ENCODE measurements around the gene PHF20. TPM values are rescaled to one million over a fixed set of nuclear protein-coding genes. Genes with fewer than 3 reads are reported as not detected.

PHF20 gene
- total RNA-seq, 1 donor from 2014 or later, result 37.6 TPM

- peaks cover 12% of the 10 kb centered on the region for H3K36me3 Mint-ChIP-seq
- TF ChIP-seq, protein P1, sequence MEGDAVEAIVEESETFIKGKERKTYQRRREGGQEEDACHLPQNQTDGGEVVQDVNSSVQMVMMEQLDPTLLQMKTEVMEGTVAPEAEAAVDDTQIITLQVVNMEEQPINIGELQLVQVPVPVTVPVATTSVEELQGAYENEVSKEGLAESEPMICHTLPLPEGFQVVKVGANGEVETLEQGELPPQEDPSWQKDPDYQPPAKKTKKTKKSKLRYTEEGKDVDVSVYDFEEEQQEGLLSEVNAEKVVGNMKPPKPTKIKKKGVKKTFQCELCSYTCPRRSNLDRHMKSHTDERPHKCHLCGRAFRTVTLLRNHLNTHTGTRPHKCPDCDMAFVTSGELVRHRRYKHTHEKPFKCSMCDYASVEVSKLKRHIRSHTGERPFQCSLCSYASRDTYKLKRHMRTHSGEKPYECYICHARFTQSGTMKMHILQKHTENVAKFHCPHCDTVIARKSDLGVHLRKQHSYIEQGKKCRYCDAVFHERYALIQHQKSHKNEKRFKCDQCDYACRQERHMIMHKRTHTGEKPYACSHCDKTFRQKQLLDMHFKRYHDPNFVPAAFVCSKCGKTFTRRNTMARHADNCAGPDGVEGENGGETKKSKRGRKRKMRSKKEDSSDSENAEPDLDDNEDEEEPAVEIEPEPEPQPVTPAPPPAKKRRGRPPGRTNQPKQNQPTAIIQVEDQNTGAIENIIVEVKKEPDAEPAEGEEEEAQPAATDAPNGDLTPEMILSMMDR (conservative IDR thresholded peaks at IDR 0.05), result no peak
- H3K4me3 Mint-ChIP-seq, result no peak overlapping the region
- H3K27ac Mint-ChIP-seq, result no peak overlapping the region
- H3K9me3 Mint-ChIP-seq, result no peaks in the 10 kb centered on the region
- no peak for DNase-seq (ENCODE audit: extremely low spot score, unreplicated experiment)
- no peaks in the 10 kb centered on the region for H3K4me1 Mint-ChIP-seq (ENCODE audit: unreplicated experiment)
- no peaks in the 10 kb centered on the region for H3K27me3 Mint-ChIP-seq
These were observed 148.7 kb downstream of the PHF20 start for GRCh38 chr20:35920523-35920922.

DNA sequence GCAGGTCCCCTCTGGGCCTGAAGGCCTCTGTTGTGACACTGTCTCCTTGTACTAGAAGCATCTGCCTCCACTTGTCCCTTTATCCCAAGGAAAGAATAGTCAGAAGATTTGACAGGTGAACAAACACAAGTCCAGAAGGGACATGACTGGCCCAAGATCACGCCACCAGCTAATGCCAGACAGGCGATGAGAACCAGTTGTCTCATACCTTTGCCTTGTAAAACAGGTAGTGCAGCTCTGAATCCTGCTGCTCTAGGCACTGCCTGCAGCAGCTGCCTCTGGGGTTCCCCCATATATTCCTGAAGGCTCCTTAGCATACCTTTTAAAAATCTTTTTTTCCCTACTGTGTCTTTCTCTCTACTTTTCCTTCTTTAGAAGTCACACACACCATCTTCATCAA is 157.5 kb downstream of the PHF20 start:
- Mint-ChIP-seq H3K36me3 (peaks cover 39% of the 10 kb centered on the region), H3K9me3 (no peaks in the 10 kb centered on the region), H3K27me3 (no peaks in the 10 kb centered on the region), H3K4me1 (ENCODE audit: unreplicated experiment) (no peaks in the 10 kb centered on the region), H3K27ac (no peak overlapping the region), H3K4me3 (no peak overlapping the region)
- TF ChIP-seq, protein P1 (conservative IDR thresholded peaks at IDR 0.05), result no peak
- DNase-seq (ENCODE audit: extremely low spot score, unreplicated experiment), result no peak

DNA sequence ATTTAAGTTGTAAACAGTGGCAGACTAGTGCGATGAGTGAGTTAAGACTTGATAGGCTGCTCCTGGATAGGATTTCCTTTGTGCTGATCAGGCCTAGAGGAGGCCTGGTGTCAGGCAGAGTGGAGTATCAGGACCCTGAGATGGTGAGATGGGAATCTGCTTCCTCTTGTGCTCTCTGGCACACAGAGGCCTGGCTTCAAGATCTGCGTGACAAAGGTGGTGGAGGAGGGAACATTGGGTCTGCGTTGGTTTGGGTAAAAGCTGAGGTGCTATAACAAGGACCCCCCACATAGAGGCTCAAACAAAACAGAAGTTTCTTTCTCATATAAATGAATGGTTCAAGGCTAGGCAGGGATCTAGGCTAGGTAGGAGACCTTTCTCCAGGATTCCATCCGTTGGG is 162.2 kb downstream of the PHF20 start:
- DNase-seq (ENCODE audit: extremely low spot score, unreplicated experiment), result no peak
- TF ChIP-seq, protein P1 (conservative IDR thresholded peaks at IDR 0.05), result no peak
- Mint-ChIP-seq H3K27ac (no peak overlapping the region), H3K27me3 (no peaks in the 10 kb centered on the region), H3K9me3 (no peaks in the 10 kb centered on the region), H3K36me3 (peaks cover 30% of the 10 kb centered on the region), H3K4me1 (ENCODE audit: unreplicated experiment) (no peaks in the 10 kb centered on the region), H3K4me3 (no peak overlapping the region)

- H3K4me1 Mint-ChIP-seq (ENCODE audit: unreplicated experiment), result no peaks in the 10 kb centered on the region
- no peaks in the 10 kb centered on the region for H3K9me3 Mint-ChIP-seq
- no peak overlapping the region for H3K27ac Mint-ChIP-seq
- TF ChIP-seq, protein P1 (conservative IDR thresholded peaks at IDR 0.05), result no peak
- H3K36me3 Mint-ChIP-seq, result peaks cover 10% of the 10 kb centered on the region
- H3K4me3 Mint-ChIP-seq, result no peak overlapping the region
- H3K27me3 Mint-ChIP-seq, result no peaks in the 10 kb centered on the region
- no peak for DNase-seq (ENCODE audit: extremely low spot score, unreplicated experiment)
These were observed 167.4 kb downstream of the PHF20 start for GRCh38 chr20:35939264-35939663.

DNA sequence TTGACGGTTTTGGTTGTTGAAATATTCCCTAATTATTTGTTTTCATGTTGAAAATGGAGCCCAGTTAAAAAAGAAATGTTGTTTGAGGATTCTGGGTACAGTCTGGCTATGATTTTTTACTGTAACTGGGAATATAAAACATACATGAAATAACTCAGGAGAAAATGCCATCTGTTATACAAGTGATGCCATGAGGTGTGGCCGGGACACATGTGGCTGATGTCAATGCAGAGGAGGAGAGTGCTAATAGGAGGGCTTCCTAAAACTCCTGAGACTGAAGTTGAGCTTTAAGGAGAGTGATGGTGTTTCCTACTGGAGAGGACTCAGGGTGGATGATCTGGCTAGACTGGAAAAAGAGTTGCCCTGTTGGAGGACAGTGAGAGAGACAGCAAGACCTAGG is 169.8 kb downstream of the PHF20 start:
- Mint-ChIP-seq H3K4me3 (no peak overlapping the region), H3K27ac (no peak overlapping the region), H3K4me1 (ENCODE audit: unreplicated experiment) (no peaks in the 10 kb centered on the region), H3K36me3 (peaks cover 14% of the 10 kb centered on the region), H3K9me3 (no peaks in the 10 kb centered on the region), H3K27me3 (no peaks in the 10 kb centered on the region)
- TF ChIP-seq, protein P1 (conservative IDR thresholded peaks at IDR 0.05), result no peak
- no peak for DNase-seq (ENCODE audit: extremely low spot score, unreplicated experiment)

DNA sequence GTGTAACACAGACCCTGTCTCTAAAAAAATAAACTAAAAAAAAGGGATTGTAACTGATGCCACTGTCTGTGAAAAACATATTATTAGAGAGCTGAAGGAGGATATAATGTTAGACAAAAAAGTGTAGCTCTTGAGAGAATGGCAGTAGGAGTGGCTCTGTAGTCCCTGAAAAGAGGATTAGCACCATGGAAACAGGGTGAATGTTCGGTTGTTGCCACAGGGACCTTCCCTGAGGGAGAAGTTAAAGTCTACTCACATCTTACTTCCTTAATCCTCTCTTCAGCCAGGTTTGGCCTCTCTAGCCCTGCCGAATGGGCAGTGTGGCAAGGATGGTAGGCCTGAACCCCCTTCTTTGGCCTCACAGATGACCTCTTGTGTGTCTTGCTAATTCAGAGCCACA is 170.4 kb downstream of the PHF20 start:
- Mint-ChIP-seq H3K9me3 (no peaks in the 10 kb centered on the region), H3K27ac (peak overlapping the region; percentile 39), H3K4me3 (no peak overlapping the region), H3K27me3 (no peaks in the 10 kb centered on the region), H3K36me3 (peaks cover 16% of the 10 kb centered on the region), H3K4me1 (ENCODE audit: unreplicated experiment) (no peaks in the 10 kb centered on the region)
- DNase-seq (ENCODE audit: extremely low spot score, unreplicated experiment), result no peak
- TF ChIP-seq, protein P1 (conservative IDR thresholded peaks at IDR 0.05), result no peak
